Measurements from ENCODE around the gene ASPHD1.
"Not testable (repeated sequence)": the region's sequence is repeated elsewhere in the genome, so short reads cannot be mapped to it uniquely, and the experiment has no call there.

Gene ASPHD1

GRCh38 chr16:29877266-29877961, 22.9 kb upstream of the ASPHD1 start:
- peak; percentile 39 for DNase-seq (ENCODE audit: low spot score)

GRCh38 chr16:29878172-29878571, 22.1 kb upstream of the ASPHD1 start:
- no peak for DNase-seq (ENCODE audit: low spot score)

- no peak for DNase-seq (ENCODE audit: low spot score)
Observed at GRCh38 chr16:29881050-29881449, 19.2 kb upstream of the ASPHD1 start.

- no peak for DNase-seq (ENCODE audit: low spot score)
Observed at GRCh38 chr16:29883987-29884386, 16.3 kb upstream of the ASPHD1 start.

GRCh38 chr16:29889372-29889771, 10.9 kb upstream of the ASPHD1 start:
- not testable (repeated sequence) for DNase-seq (ENCODE audit: low spot score)

GRCh38 chr16:29891525-29892457, 8.5 kb upstream of the ASPHD1 start:
- DNase-seq (ENCODE audit: low spot score) = no peak

GRCh38 chr16:29892458-29892813, 7.9 kb upstream of the ASPHD1 start:
- DNase-seq (ENCODE audit: low spot score) = no peak

GRCh38 chr16:29893553-29893952, 6.7 kb upstream of the ASPHD1 start:
- DNase-seq (ENCODE audit: low spot score) = no peak

GRCh38 chr16:29894352-29894751, 5.9 kb upstream of the ASPHD1 start:
- no peak for DNase-seq (ENCODE audit: low spot score)

- DNase-seq (ENCODE audit: low spot score) = no peak
Observed at GRCh38 chr16:29896841-29897240, 3.4 kb upstream of the ASPHD1 start.

GRCh38 chr16:29897333-29897732, 3.0 kb upstream of the ASPHD1 start:
- no peak for DNase-seq (ENCODE audit: low spot score)

- DNase-seq (ENCODE audit: low spot score) = no peak
Observed at GRCh38 chr16:29898135-29898803, 2.0 kb upstream of the ASPHD1 start.

GRCh38 chr16:29898804-29899515, 1.3 kb upstream of the ASPHD1 start:
- no peak for DNase-seq (ENCODE audit: low spot score)

- DNase-seq (ENCODE audit: low spot score) = peak; percentile 95
Observed at GRCh38 chr16:29899516-29900101, 679 bp upstream of the ASPHD1 start, which contains the start of gene SEZ6L2. SEZ6L2 (minus strand) TSS chr16:29899550; CDS start chr16:29899019, 531 bp downstream.

- peak; percentile 29 for DNase-seq (ENCODE audit: low spot score)
Observed at GRCh38 chr16:29900888-29901606, 759 bp downstream of the ASPHD1 start.

GRCh38 chr16:29901607-29901945, 1.3 kb downstream of the ASPHD1 start:
- no peak for DNase-seq (ENCODE audit: low spot score)

GRCh38 chr16:29903590-29903989, 3.3 kb downstream of the ASPHD1 start:
- DNase-seq (ENCODE audit: low spot score) = no peak

- no peak for DNase-seq (ENCODE audit: low spot score)
Observed at GRCh38 chr16:29904947-29905346, 4.7 kb downstream of the ASPHD1 start.

- no peak for DNase-seq (ENCODE audit: low spot score)
Observed at GRCh38 chr16:29905668-29906067, 5.4 kb downstream of the ASPHD1 start.

GRCh38 chr16:29906520-29907244, 6.4 kb downstream of the ASPHD1 start:
- DNase-seq (ENCODE audit: low spot score) = no peak

Measured in SK-N-DZ (cell line).